GM12878 (cell line): Measurements from ENCODE around the gene LYPD8. TPM values are rescaled to one million over a fixed set of nuclear protein-coding genes. Genes with fewer than 3 reads are reported as not detected.

ENCODE experiments used
- BACH1 ChIP-seq: fragments of 450-650 bp; IDR thresholded peaks from 2 replicates; pipeline ENCODE4 v1.6.1; 2017; ENCODE audit warnings: mild to moderate bottlenecking, borderline replicate concordance
- BHLHE40 ChIP-seq, 2 experiments: fragments of 450-650 bp in 1 of 2; IDR thresholded peaks; 2 replicates each; pipeline ENCODE4 v1.6.1; 2011 to 2017; ENCODE audit warnings: low read depth in 2 of 2, borderline replicate concordance in 1 of 2, improper control_type of control experiment in 1 of 2, low read length in 1 of 2, mild to moderate bottlenecking in 1 of 2
- CREM ChIP-seq: IDR thresholded peaks from 2 replicates; pipeline ENCODE4 v1.6.1; 2014; ENCODE audit warnings: antibody characterized with exemption, low read depth
- ETV6 ChIP-seq, 2 experiments: fragments of 450-650 bp in 1 of 2; IDR thresholded peaks in 1 of 2; conservative IDR thresholded peaks in 1 of 2; 2 replicates each; pipeline ENCODE4 v1.6.1; 2014; ENCODE audit warnings: antibody characterized with exemption in 1 of 2, borderline replicate concordance in 1 of 2, low read depth in 1 of 2, mild to moderate bottlenecking in 1 of 2, moderate library complexity in 1 of 2
- GABPA ChIP-seq: IDR thresholded peaks from 2 replicates; pipeline ENCODE4 v1.6.1; 2014; ENCODE audit warnings: antibody characterized with exemption, low read depth, mild to moderate bottlenecking, inconsistent platforms
- IRF4 ChIP-seq: IDR thresholded peaks from 2 replicates; pipeline ENCODE4 v1.6.1; 2011; ENCODE audit warnings: low read depth, low read length
- JUND ChIP-seq: IDR thresholded peaks from 2 replicates; pipeline ENCODE4 v1.6.1; 2012; ENCODE audit warnings: low read depth, mild to moderate bottlenecking, low read length, improper control_type of control experiment, moderate library complexity
- MTA2 ChIP-seq: fragments of 450-650 bp; IDR thresholded peaks from 2 replicates; pipeline ENCODE4 v1.6.1; 2016; ENCODE audit warnings: low read depth, mild to moderate bottlenecking, moderate library complexity
- POU2F2 ChIP-seq: IDR thresholded peaks from 3 replicates; pipeline ENCODE4 v1.6.1; 2011; ENCODE audit warnings: low read depth, mild to moderate bottlenecking, low read length, borderline replicate concordance
- RAD21 ChIP-seq: IDR thresholded peaks from 2 replicates; pipeline ENCODE4 v1.6.1; 2011; ENCODE audit warnings: mild to moderate bottlenecking, low read depth, low read length, moderate library complexity; ENCODE audit not compliant: insufficient read depth
- RUNX3 ChIP-seq: IDR thresholded peaks from 2 replicates; pipeline ENCODE4 v1.6.1; 2012; ENCODE audit warnings: low read length, inconsistent platforms
- SRF ChIP-seq, 2 experiments: IDR thresholded peaks; 2 replicates each; pipeline ENCODE4 v1.6.1; 2011; ENCODE audit warnings: low read depth in 2 of 2, low read length in 2 of 2, mild to moderate bottlenecking in 1 of 2, moderate library complexity in 1 of 2
- STAT3 ChIP-seq: IDR thresholded peaks from 2 replicates; pipeline ENCODE4 v1.6.1; 2011; ENCODE audit warnings: low read depth, low read length, improper control_type of control experiment
- TCF12 ChIP-seq: IDR thresholded peaks from 2 replicates; pipeline ENCODE4 v1.6.1; 2011; ENCODE audit warnings: low read depth, mild to moderate bottlenecking, low read length
- ZNF274 ChIP-seq: IDR thresholded peaks from one replicate; pipeline ENCODE4 v1.8.0; 2011; ENCODE audit not compliant: insufficient read length, insufficient read depth
- polyA plus RNA-seq, 11 experiments: library from polyadenylated mRNA; depleted of rRNA in 4 of 11; unstranded in 6 of 11; stranded (reverse) in 5 of 11; fragments of >200 nt; fragmentation: Nextera tagmentation in 4 of 11; fragmentation: Illumina TruSeq in 1 of 11; extraction: Ambion mirVana in 4 of 11; extraction: Trizol in 1 of 11; gene quantifications; 1 replicate in 1 of 11; 2 replicates in 10 of 11; pipeline versions ENCODE4 v1.2.1 to v1.2.3, GENCODE V29; 2011 to 2016; ENCODE audit warnings: inconsistent platforms in 2 of 11, missing spikeins in 2 of 11, low read depth in 1 of 11
- total RNA-seq, 4 experiments: library from RNA; depleted of rRNA in 3 of 4; stranded (reverse); fragments of >200 nt in 3 of 4; fragmentation: Illumina TruSeq in 1 of 4; extraction: Trizol in 1 of 4; gene quantifications; 2 replicates each; pipeline versions ENCODE4 v1.2.1 to v1.2.3, GENCODE V29; 2013 to 2021
- TF ChIP-seq, protein P1 (sequence below): fragments of 450-650 bp; formaldehyde crosslinking; IDR thresholded peaks from 2 replicates; pipeline ENCODE4 v1.5.0; 2022; ENCODE audit warnings: mild to moderate bottlenecking, missing genetic modification characterization
- TF ChIP-seq, protein P2 (sequence below): IDR thresholded peaks from 2 replicates; pipeline ENCODE4 v1.6.1; 2011; ENCODE audit warnings: borderline replicate concordance, low read depth, mild to moderate bottlenecking, moderate library complexity, mixed read lengths, low read length; ENCODE audit not compliant: insufficient read depth; ENCODE audit errors: extremely low read length
- TF ChIP-seq, protein P3 (sequence below): fragments of 450-650 bp; IDR thresholded peaks from 2 replicates; pipeline ENCODE4 v1.6.1; 2017; ENCODE audit warnings: mild to moderate bottlenecking, moderate library complexity

The LYPD8 gene
- total and polyA plus RNA-seq, 10 of the 15 experiments (the other 5 are each of a cell fraction or from before 2014, with no cell fraction given) = 0.13 to 0.40 (median 0.18) TPM; not detected in 7

DNA sequence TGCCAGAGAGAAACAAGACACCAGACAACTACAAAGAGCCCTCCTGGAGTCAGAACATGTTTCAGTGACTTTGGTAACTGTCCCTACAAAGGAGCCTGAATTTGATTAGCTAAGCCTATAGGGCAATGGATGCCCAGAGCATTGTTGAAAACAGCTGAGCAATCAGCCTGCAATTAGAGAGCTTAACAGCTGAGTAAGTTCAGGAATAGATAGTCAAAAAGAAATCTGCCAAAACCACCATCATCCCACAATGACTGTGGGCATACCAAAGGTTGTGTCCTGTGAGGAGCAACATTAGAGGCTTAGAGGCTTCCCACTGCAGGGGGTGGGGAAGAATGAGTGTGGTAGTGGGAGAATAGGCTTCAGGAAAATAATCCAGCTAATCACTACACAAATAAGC, 38.0 kb upstream of the LYPD8 start (continued):
- TF ChIP-seq, protein P1, sequence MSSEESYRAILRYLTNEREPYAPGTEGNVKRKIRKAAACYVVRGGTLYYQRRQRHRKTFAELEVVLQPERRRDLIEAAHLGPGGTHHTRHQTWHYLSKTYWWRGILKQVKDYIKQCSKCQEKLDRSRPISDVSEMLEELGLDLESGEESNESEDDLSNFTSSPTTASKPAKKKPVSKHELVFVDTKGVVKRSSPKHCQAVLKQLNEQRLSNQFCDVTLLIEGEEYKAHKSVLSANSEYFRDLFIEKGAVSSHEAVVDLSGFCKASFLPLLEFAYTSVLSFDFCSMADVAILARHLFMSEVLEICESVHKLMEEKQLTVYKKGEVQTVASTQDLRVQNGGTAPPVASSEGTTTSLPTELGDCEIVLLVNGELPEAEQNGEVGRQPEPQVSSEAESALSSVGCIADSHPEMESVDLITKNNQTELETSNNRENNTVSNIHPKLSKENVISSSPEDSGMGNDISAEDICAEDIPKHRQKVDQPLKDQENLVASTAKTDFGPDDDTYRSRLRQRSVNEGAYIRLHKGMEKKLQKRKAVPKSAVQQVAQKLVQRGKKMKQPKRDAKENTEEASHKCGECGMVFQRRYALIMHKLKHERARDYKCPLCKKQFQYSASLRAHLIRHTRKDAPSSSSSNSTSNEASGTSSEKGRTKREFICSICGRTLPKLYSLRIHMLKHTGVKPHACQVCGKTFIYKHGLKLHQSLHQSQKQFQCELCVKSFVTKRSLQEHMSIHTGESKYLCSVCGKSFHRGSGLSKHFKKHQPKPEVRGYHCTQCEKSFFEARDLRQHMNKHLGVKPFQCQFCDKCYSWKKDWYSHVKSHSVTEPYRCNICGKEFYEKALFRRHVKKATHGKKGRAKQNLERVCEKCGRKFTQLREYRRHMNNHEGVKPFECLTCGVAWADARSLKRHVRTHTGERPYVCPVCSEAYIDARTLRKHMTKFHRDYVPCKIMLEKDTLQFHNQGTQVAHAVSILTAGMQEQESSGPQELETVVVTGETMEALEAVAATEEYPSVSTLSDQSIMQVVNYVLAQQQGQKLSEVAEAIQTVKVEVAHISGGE (CRISPR knock-in tag) = no peak
- TF ChIP-seq ZNF274 = no peak
- peak; percentile 98 for TF ChIP-seq MTA2
- 0 out of 2 replicates have a peak, but pooled peaks have one; percentile 9 for TF ChIP-seq RAD21
- TF ChIP-seq RUNX3 = peak; percentile 99
- TF ChIP-seq GABPA = 0 out of 2 replicates have a peak, but pooled peaks have one; percentile 37
- TF ChIP-seq JUND = peak; percentile 55; the same call in 1 of the 2 replicates
- peak; percentile 74; the same call in 1 of the 2 replicates for TF ChIP-seq BACH1
- peak; percentile 99 for TF ChIP-seq IRF4
- 0 out of 4 replicates have a peak, but pooled peaks of 1 of the 2 experiments have one; percentile 26 for TF ChIP-seq BHLHE40 (IDR thresholded peaks at IDR 0.05; ENCODE audit: borderline replicate concordance in 1 of 2, low read depth in 2 of 2, low read length in 1 of 2)
- no peak for TF ChIP-seq STAT3
- TF ChIP-seq, protein P2, sequence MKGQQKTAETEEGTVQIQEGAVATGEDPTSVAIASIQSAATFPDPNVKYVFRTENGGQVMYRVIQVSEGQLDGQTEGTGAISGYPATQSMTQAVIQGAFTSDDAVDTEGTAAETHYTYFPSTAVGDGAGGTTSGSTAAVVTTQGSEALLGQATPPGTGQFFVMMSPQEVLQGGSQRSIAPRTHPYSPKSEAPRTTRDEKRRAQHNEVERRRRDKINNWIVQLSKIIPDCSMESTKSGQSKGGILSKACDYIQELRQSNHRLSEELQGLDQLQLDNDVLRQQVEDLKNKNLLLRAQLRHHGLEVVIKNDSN = no peak
- peak in 1 of 2 experiments; percentile 58; a peak in 1 of 4 replicates for TF ChIP-seq SRF (IDR thresholded peaks at IDR 0.05; ENCODE audit: low read depth in 2 of 2, low read length in 2 of 2)
- peak; percentile 70 for TF ChIP-seq TCF12
- peak; percentile 88; the same call in 2 of the 3 replicates for TF ChIP-seq POU2F2
- peak in 1 of 2 experiments; percentile 66; a peak in 1 of 4 replicates for TF ChIP-seq ETV6 (conservative IDR thresholded peaks at IDR 0.05 in 1 of 2, IDR thresholded peaks at IDR 0.05 in 1 of 2; ENCODE audit: borderline replicate concordance in 1 of 2, low read depth in 1 of 2)
- peak; percentile 79 for TF ChIP-seq CREM
- TF ChIP-seq, protein P3, sequence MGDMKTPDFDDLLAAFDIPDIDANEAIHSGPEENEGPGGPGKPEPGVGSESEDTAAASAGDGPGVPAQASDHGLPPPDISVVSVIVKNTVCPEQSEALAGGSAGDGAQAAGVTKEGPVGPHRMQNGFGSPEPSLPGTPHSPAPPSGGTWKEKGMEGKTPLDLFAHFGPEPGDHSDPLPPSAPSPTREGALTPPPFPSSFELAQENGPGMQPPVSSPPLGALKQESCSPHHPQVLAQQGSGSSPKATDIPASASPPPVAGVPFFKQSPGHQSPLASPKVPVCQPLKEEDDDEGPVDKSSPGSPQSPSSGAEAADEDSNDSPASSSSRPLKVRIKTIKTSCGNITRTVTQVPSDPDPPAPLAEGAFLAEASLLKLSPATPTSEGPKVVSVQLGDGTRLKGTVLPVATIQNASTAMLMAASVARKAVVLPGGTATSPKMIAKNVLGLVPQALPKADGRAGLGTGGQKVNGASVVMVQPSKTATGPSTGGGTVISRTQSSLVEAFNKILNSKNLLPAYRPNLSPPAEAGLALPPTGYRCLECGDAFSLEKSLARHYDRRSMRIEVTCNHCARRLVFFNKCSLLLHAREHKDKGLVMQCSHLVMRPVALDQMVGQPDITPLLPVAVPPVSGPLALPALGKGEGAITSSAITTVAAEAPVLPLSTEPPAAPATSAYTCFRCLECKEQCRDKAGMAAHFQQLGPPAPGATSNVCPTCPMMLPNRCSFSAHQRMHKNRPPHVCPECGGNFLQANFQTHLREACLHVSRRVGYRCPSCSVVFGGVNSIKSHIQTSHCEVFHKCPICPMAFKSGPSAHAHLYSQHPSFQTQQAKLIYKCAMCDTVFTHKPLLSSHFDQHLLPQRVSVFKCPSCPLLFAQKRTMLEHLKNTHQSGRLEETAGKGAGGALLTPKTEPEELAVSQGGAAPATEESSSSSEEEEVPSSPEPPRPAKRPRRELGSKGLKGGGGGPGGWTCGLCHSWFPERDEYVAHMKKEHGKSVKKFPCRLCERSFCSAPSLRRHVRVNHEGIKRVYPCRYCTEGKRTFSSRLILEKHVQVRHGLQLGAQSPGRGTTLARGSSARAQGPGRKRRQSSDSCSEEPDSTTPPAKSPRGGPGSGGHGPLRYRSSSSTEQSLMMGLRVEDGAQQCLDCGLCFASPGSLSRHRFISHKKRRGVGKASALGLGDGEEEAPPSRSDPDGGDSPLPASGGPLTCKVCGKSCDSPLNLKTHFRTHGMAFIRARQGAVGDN = no peak; the same call in 1 of the 2 replicates
